Caco-2 (cell line): ENCODE results near the gene FHIT. TPM values are rescaled to one million over a fixed set of nuclear protein-coding genes. Genes with fewer than 3 reads are reported as not detected.

ENCODE experiments used
- BruUV-seq: library from RNA; stranded (reverse); fragments of 400-500 nt; replicated peaks from 2 replicates; lab custom pipeline; 2021; lab: Mats Ljungman, UMichigan
- CTCF ChIA-PET: fragments of 300-600 bp; sonication (Branson Sonifier 250); formaldehyde crosslinking; loops from one replicate; lab custom pipeline; 2022; ENCODE audit warnings: antibody characterized with exemption; lab: Charles Lee
- POLR2A ChIA-PET: fragments of 300-600 bp; sonication (Branson Sonifier 250); formaldehyde crosslinking; loops from one replicate; lab custom pipeline; 2022; ENCODE audit warnings: antibody characterized with exemption; lab: Charles Lee
- DNase-seq, 2 experiments: peaks; one replicate each; pipeline versions ENCODE4 v3.0.0 to v3.0.0-alpha.2; 2020 to 2022
- H3K27me3 ChIP-seq: replicated peaks from 2 replicates; pipeline ENCODE4 v1.6.0; 2011; ENCODE audit warnings: low read length; ENCODE audit not compliant: control insufficient read depth, insufficient read depth
- H3K36me3 ChIP-seq: 2 replicates; pipeline ENCODE4 v1.5.1; 2011; ENCODE audit warnings: low read length; ENCODE audit not compliant: control insufficient read depth, insufficient read depth
- H3K4me1 ChIP-seq: fragments of 250-450 bp; sonication (Bioruptor Pico); 2 replicates; pipeline ENCODE4 v1.5.1; 2020; ENCODE audit warnings: mild to moderate bottlenecking
- H3K4me3 ChIP-seq: 2 replicates; pipeline ENCODE4 v1.5.1; 2011; ENCODE audit warnings: low read depth, mild to moderate bottlenecking, control low read depth, low read length
- H3K9me3 ChIP-seq: fragments of 250-450 bp; sonication (Bioruptor Pico); 2 replicates; pipeline ENCODE4 v1.5.1; 2020; ENCODE audit warnings: mild to moderate bottlenecking, moderate library complexity
- H3K27ac Mint-ChIP-seq: one replicate; pipeline ENCODE4 v1.8.0; 2022; ENCODE audit warnings: mixed read lengths; ENCODE audit not compliant: unreplicated experiment
- H3K27me3 Mint-ChIP-seq: one replicate; pipeline ENCODE4 v1.8.0; 2022; ENCODE audit warnings: mixed read lengths; ENCODE audit not compliant: insufficient read depth, unreplicated experiment
- H3K36me3 Mint-ChIP-seq: one replicate; pipeline ENCODE4 v1.8.0; 2022; ENCODE audit warnings: mild to moderate bottlenecking, mixed read lengths; ENCODE audit not compliant: insufficient read depth, unreplicated experiment
- H3K4me1 Mint-ChIP-seq: one replicate; pipeline ENCODE4 v1.8.0; 2022; ENCODE audit warnings: low read depth, mixed read lengths; ENCODE audit not compliant: unreplicated experiment
- H3K4me3 Mint-ChIP-seq: one replicate; pipeline ENCODE4 v1.8.0; 2022; ENCODE audit warnings: mild to moderate bottlenecking, moderate library complexity, mixed read lengths; ENCODE audit not compliant: unreplicated experiment
- H3K9me3 Mint-ChIP-seq: one replicate; pipeline ENCODE4 v1.8.0; 2022; ENCODE audit warnings: mixed read lengths; ENCODE audit not compliant: unreplicated experiment
- intact Hi-C: fragments of 100-400 bp; cut with micrococcal nuclease; formaldehyde crosslinking; loops from one replicate; pipeline ENCODE4 v1.10.0; 2022; ENCODE audit not compliant: unreplicated experiment
- total RNA-seq: library from RNA; stranded (reverse); gene quantifications from 2 replicates; pipeline ENCODE4 v1.2.3, GENCODE V29; 2022
- TF ChIP-seq, protein P1 (sequence below), 2 experiments: fragments of 200-600 bp in 1 of 2; IDR thresholded peaks; 1 replicate in 1 of 2; 2 replicates in 1 of 2; pipeline versions ENCODE4 v1.5.1 to v1.8.0; 2011 to 2022; ENCODE audit warnings: antibody characterized with exemption in 1 of 2, control low read depth in 1 of 2, inconsistent platforms in 1 of 2, low read depth in 1 of 2, low read length in 1 of 2, mild to moderate bottlenecking in 1 of 2, moderate library complexity in 1 of 2; ENCODE audit not compliant: insufficient read depth in 1 of 2, severe bottlenecking in 1 of 2, unreplicated experiment in 1 of 2

FHIT gene
- total RNA-seq, 1 experiment from 2014 or later = 8.3 TPM

DNA sequence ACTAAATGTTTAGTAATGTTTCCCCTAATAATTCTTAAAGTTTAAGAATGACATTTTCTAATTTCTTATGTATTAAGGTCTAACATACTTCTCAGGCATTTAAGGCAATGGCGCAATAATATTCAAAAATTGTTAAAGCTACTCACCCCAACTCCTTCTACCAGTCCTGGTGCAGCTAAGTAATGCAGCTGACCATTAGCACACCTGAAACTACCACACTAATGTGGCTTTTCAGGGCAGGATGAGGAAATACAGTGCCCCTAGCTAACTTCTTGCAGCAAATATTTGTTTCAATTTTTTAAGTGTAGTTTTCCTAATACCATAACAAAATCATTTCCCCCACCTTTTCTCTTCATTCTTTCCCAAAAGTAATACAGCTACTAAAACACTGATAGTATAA is 827.7 kb downstream of the FHIT start:
- no peak for DNase-seq
- ChIA-PET POLR2A (no interaction called here), CTCF (no interaction called here)
- Mint-ChIP-seq H3K9me3 (no peaks in the 10 kb centered on the region), H3K27me3 (no peaks in the 10 kb centered on the region), H3K4me3 (no peak overlapping the region), H3K36me3 (no peaks in the 10 kb centered on the region), H3K4me1 (no peaks in the 10 kb centered on the region), H3K27ac (no peak overlapping the region)
- intact Hi-C loops = no loop called here
- Histone ChIP-seq H3K4me3 (no peak overlapping the region), H3K9me3 (no peaks in the 10 kb centered on the region), H3K36me3 (no peaks in the 10 kb centered on the region), H3K4me1 (no peaks in the 10 kb centered on the region), H3K27me3 (no peaks in the 10 kb centered on the region)
- TF ChIP-seq, protein P1, sequence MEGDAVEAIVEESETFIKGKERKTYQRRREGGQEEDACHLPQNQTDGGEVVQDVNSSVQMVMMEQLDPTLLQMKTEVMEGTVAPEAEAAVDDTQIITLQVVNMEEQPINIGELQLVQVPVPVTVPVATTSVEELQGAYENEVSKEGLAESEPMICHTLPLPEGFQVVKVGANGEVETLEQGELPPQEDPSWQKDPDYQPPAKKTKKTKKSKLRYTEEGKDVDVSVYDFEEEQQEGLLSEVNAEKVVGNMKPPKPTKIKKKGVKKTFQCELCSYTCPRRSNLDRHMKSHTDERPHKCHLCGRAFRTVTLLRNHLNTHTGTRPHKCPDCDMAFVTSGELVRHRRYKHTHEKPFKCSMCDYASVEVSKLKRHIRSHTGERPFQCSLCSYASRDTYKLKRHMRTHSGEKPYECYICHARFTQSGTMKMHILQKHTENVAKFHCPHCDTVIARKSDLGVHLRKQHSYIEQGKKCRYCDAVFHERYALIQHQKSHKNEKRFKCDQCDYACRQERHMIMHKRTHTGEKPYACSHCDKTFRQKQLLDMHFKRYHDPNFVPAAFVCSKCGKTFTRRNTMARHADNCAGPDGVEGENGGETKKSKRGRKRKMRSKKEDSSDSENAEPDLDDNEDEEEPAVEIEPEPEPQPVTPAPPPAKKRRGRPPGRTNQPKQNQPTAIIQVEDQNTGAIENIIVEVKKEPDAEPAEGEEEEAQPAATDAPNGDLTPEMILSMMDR (IDR thresholded peaks at IDR 0.05; ENCODE audit: insufficient read depth in 1 of 2, low read depth in 1 of 2, low read length in 1 of 2, severe bottlenecking in 1 of 2, unreplicated experiment in 1 of 2) = no peak
- no TSS peak for BruUV-seq

DNA sequence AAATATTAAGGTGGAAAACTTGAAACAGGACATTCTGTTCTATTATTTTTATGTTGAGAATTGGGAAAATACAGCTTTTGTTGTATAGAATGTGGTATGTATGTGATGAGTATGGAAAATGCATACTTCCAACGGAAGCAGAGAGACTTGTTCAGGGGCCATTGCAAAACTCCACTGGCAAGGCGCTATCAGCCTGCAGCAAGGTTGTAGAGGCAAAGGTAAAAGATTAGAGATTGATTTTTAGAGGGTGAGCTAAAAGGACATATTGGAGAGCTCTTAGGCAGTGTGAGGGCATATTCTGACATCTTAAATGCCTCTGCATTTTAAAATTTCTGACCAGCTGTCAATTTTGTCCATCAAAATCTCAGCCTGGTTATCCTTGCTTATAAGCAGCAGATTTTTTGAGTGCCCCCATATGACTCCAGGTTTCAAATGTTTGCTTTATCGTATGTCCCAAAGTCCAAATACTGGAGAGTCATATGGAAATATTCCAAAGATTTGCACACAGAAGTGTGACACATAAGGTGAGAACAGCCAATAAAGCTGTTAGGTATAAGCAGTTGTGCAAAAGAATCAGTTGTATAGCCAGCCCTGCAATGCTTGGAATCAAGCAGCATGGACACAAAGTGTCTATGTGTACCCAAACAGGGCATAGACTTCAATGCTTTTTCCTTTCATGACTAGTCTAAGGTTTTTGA is 829.4 kb downstream of the FHIT start:
- H3K36me3 ChIP-seq = no peaks in the 10 kb centered on the region
- no peaks in the 10 kb centered on the region for H3K4me1 Mint-ChIP-seq
- no peaks in the 10 kb centered on the region for H3K27me3 ChIP-seq
- ChIA-PET CTCF (no interaction called here), POLR2A (no interaction called here)
- no peaks in the 10 kb centered on the region for H3K36me3 Mint-ChIP-seq
- intact Hi-C loops = no loop called here
- no peaks in the 10 kb centered on the region for H3K9me3 Mint-ChIP-seq
- no peak overlapping the region for H3K4me3 ChIP-seq
- no TSS peak for BruUV-seq
- TF ChIP-seq, protein P1 (IDR thresholded peaks at IDR 0.05; ENCODE audit: insufficient read depth in 1 of 2, low read depth in 1 of 2, low read length in 1 of 2, severe bottlenecking in 1 of 2, unreplicated experiment in 1 of 2) = no peak
- H3K4me3 Mint-ChIP-seq = no peak overlapping the region
- H3K27me3 Mint-ChIP-seq = no peaks in the 10 kb centered on the region
- no peaks in the 10 kb centered on the region for H3K4me1 ChIP-seq
- H3K27ac Mint-ChIP-seq = no peak overlapping the region
- DNase-seq = no peak
- H3K9me3 ChIP-seq = no peaks in the 10 kb centered on the region

DNA sequence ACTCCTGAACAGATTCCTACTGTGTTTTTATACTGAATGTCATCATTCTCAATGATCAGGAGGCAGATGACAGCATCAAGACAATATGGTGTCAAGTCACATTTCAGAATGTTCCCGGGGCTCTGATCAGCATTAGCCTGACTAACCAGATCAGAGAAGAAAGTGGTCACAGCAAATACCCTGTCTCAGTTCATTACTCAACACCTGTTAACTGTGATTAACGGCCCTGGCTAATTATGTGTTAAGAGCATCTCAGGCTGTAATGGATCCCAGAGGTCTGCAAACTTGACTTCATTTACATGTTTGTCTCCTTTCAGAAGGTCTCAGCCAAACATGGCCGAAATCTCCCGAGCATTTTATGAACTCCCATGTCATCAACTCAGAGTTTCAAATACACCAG is 833.7 kb downstream of the FHIT start:
- H3K4me3 Mint-ChIP-seq = no peak overlapping the region
- BruUV-seq = no TSS peak
- ChIA-PET CTCF (no interaction called here), POLR2A (no interaction called here)
- Histone ChIP-seq H3K27me3 (no peaks in the 10 kb centered on the region), H3K36me3 (no peaks in the 10 kb centered on the region), H3K4me1 (no peaks in the 10 kb centered on the region), H3K9me3 (no peaks in the 10 kb centered on the region), H3K4me3 (no peak overlapping the region)
- intact Hi-C loops = no loop called here
- H3K4me1 Mint-ChIP-seq = no peaks in the 10 kb centered on the region
- no peak overlapping the region for H3K27ac Mint-ChIP-seq
- DNase-seq = no peak
- H3K36me3 Mint-ChIP-seq = no peaks in the 10 kb centered on the region
- H3K9me3 Mint-ChIP-seq = no peaks in the 10 kb centered on the region
- TF ChIP-seq, protein P1 (IDR thresholded peaks at IDR 0.05; ENCODE audit: insufficient read depth in 1 of 2, low read depth in 1 of 2, low read length in 1 of 2, severe bottlenecking in 1 of 2, unreplicated experiment in 1 of 2) = no peak
- no peaks in the 10 kb centered on the region for H3K27me3 Mint-ChIP-seq
